Measurements from ENCODE around the gene TGFBR2.

Gene TGFBR2

GRCh38 chr3:30723211-30723610, 116.8 kb downstream of the TGFBR2 start:
- no peak for DNase-seq

GRCh38 chr3:30724863-30725262, 118.5 kb downstream of the TGFBR2 start:
- DNase-seq, result no peak

GRCh38 chr3:30728143-30728542, 121.7 kb downstream of the TGFBR2 start:
- no peak for DNase-seq

GRCh38 chr3:30729512-30729911, 123.1 kb downstream of the TGFBR2 start:
- no peak for DNase-seq

- DNase-seq, result no peak
Observed at GRCh38 chr3:30729936-30730335, 123.5 kb downstream of the TGFBR2 start.

- no peak for DNase-seq
Observed at GRCh38 chr3:30730967-30731366, 124.6 kb downstream of the TGFBR2 start.

- no peak for DNase-seq
Observed at GRCh38 chr3:30733209-30733608, 126.8 kb downstream of the TGFBR2 start.

- no peak for DNase-seq
Observed at GRCh38 chr3:30733696-30734095, 127.3 kb downstream of the TGFBR2 start.

GRCh38 chr3:30737743-30738499, 131.5 kb downstream of the TGFBR2 start:
- no peak for DNase-seq

- DNase-seq, result no peak
Observed at GRCh38 chr3:30738605-30739004, 132.2 kb downstream of the TGFBR2 start.

- DNase-seq, result no peak
Observed at GRCh38 chr3:30741889-30742288, 135.5 kb downstream of the TGFBR2 start.

- no peak for DNase-seq
Observed at GRCh38 chr3:30742796-30743619, 136.6 kb downstream of the TGFBR2 start.
